ENCODE measurements around the gene LRRFIP1.

DNA sequence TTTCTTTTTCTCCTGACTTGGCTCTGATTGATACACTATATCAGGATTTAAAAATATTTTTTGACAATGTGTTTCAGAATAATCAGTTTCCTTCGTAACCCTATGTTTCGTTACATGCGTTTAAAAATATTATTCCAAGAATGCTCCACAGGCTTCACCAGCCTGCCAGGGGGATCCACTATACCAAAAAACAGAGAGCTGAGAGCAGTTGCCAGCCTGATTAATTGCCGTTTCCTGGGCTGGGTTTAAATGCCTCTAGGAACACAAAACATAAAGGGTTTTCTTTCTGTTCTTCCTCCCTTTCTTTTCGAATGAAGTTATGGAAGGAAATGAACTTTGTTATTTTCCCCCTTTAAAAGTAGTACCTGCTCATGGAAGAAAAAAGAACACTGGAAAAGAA lies 47.9 kb downstream of the LRRFIP1 start:
- no peak for TF ChIP-seq ZEB1 (IDR thresholded peaks at IDR 0.05; ENCODE audit: insufficient replicate concordance, low read depth)
- TF ChIP-seq, protein P1, sequence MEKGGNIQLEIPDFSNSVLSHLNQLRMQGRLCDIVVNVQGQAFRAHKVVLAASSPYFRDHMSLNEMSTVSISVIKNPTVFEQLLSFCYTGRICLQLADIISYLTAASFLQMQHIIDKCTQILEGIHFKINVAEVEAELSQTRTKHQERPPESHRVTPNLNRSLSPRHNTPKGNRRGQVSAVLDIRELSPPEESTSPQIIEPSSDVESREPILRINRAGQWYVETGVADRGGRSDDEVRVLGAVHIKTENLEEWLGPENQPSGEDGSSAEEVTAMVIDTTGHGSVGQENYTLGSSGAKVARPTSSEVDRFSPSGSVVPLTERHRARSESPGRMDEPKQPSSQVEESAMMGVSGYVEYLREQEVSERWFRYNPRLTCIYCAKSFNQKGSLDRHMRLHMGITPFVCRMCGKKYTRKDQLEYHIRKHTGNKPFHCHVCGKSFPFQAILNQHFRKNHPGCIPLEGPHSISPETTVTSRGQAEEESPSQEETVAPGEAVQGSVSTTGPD (CRISPR knock-in tag; IDR thresholded peaks at IDR 0.05), result no peak
- TF ChIP-seq, protein P2, sequence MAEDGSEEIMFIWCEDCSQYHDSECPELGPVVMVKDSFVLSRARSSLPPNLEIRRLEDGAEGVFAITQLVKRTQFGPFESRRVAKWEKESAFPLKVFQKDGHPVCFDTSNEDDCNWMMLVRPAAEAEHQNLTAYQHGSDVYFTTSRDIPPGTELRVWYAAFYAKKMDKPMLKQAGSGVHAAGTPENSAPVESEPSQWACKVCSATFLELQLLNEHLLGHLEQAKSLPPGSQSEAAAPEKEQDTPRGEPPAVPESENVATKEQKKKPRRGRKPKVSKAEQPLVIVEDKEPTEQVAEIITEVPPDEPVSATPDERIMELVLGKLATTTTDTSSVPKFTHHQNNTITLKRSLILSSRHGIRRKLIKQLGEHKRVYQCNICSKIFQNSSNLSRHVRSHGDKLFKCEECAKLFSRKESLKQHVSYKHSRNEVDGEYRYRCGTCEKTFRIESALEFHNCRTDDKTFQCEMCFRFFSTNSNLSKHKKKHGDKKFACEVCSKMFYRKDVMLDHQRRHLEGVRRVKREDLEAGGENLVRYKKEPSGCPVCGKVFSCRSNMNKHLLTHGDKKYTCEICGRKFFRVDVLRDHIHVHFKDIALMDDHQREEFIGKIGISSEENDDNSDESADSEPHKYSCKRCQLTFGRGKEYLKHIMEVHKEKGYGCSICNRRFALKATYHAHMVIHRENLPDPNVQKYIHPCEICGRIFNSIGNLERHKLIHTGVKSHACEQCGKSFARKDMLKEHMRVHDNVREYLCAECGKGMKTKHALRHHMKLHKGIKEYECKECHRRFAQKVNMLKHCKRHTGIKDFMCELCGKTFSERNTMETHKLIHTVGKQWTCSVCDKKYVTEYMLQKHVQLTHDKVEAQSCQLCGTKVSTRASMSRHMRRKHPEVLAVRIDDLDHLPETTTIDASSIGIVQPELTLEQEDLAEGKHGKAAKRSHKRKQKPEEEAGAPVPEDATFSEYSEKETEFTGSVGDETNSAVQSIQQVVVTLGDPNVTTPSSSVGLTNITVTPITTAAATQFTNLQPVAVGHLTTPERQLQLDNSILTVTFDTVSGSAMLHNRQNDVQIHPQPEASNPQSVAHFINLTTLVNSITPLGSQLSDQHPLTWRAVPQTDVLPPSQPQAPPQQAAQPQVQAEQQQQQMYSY (CRISPR knock-in tag; IDR thresholded peaks at IDR 0.05), result no peak
- TF ChIP-seq NFYB (CRISPR knock-in tag; IDR thresholded peaks at IDR 0.05), result no peak
- TF ChIP-seq GATAD1 (CRISPR knock-in tag; IDR thresholded peaks at IDR 0.05), result no peak
- TF ChIP-seq ZFX (CRISPR knock-in tag; IDR thresholded peaks at IDR 0.05; ENCODE audit: low read depth), result no peak
- TF ChIP-seq POLR2A (IDR thresholded peaks at IDR 0.05; ENCODE audit: insufficient read depth in 1 of 2, low read depth in 2 of 2, low read length in 2 of 2), result no peak
- no peak for TF ChIP-seq TAF1 (CRISPR knock-in tag; IDR thresholded peaks at IDR 0.05)
- no peak for TF ChIP-seq ZBTB7A (CRISPR knock-in tag; IDR thresholded peaks at IDR 0.05)
- TF ChIP-seq ESRRA (CRISPR knock-in tag; IDR thresholded peaks at IDR 0.05; ENCODE audit: low read depth), result no peak
- no peak for TF ChIP-seq SRY (CRISPR knock-in tag; IDR thresholded peaks at IDR 0.05)
- TF ChIP-seq, protein P3, sequence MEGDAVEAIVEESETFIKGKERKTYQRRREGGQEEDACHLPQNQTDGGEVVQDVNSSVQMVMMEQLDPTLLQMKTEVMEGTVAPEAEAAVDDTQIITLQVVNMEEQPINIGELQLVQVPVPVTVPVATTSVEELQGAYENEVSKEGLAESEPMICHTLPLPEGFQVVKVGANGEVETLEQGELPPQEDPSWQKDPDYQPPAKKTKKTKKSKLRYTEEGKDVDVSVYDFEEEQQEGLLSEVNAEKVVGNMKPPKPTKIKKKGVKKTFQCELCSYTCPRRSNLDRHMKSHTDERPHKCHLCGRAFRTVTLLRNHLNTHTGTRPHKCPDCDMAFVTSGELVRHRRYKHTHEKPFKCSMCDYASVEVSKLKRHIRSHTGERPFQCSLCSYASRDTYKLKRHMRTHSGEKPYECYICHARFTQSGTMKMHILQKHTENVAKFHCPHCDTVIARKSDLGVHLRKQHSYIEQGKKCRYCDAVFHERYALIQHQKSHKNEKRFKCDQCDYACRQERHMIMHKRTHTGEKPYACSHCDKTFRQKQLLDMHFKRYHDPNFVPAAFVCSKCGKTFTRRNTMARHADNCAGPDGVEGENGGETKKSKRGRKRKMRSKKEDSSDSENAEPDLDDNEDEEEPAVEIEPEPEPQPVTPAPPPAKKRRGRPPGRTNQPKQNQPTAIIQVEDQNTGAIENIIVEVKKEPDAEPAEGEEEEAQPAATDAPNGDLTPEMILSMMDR (CRISPR knock-in tag; IDR thresholded peaks at IDR 0.05), result no peak

Data from HepG2 (cell line).